ENCODE data around the gene FBXO4.

The FBXO4 gene

GRCh38 chr5:41983284-41983683 is 58.2 kb downstream of the FBXO4 start:
- no peak for DNase-seq

DNA sequence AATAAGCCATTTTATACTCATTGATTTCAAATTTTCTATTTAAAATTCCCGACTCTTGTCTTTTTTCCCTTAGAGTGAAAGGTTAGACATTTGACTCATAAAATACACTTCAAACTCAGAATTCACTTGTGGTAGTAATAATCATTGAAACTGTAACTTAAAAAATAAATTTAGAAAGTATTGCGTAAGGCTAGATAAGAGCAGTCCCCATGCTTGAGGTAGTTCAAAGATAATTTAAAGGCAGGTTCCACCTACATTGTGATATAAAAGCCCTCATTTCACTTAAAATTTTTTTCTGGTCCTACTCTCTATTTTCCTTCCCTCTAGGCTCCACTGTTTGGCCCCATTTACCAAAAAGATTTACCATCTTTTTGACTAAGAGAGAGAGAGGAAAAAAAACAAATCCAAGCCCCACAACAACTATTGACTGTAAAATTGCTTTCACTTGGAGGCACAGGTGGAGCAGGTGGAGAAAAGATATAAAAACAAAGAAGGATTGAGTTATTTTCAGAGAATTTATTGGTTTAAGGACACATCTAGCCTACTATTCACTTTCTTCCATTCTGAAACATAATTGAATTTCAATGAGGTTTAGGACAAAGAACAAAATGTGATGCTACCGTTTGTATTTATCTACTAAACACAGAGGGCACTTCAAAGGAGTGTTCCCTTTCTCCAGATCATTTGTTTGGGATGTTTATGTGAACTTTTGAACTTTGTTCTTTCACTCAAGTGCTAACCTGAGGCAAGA is 61.0 kb downstream of the FBXO4 start:
- DNase-seq: no peak
